K562 (cell line): ENCODE measurements around the gene EPHX1. TPM values are rescaled to one million over a fixed set of nuclear protein-coding genes. Genes with fewer than 3 reads are reported as not detected.

Experiments used
- ARNT ChIP-seq, 2 experiments: fragments of 450-650 bp; IDR thresholded peaks; 2 replicates each; pipeline ENCODE4 v1.6.1; 2016; ENCODE audit warnings: mild to moderate bottlenecking in 1 of 2
- ATF6 ChIP-seq: sonication (generic); formaldehyde crosslinking; IDR thresholded peaks from 2 replicates; pipeline ENCODE4 v1.4.0; 2020; ENCODE audit warnings: mild to moderate bottlenecking, missing genetic modification reagents
- ELF4 ChIP-seq: fragments of 450-650 bp; formaldehyde crosslinking; IDR thresholded peaks from 2 replicates; pipeline ENCODE4 v1.4.0; 2022; ENCODE audit warnings: missing genetic modification characterization
- FOS ChIP-seq: IDR thresholded peaks from 3 replicates; pipeline ENCODE4 v1.6.1; 2011; ENCODE audit not compliant: insufficient read length; ENCODE audit errors: extremely low read depth
- RBBP5 ChIP-seq: fragments of 200-600 bp; sonication (generic); IDR thresholded peaks from 2 replicates; pipeline ENCODE4 v1.6.1; 2012; ENCODE audit warnings: borderline replicate concordance, mild to moderate bottlenecking, low read length, control low read depth, inconsistent platforms; ENCODE audit not compliant: insufficient read depth, poor library complexity, severe bottlenecking
- RBM15 ChIP-seq: fragments of 200-400 bp; formaldehyde crosslinking; IDR thresholded peaks from 2 replicates; pipeline ENCODE4 v1.6.1; 2018; ENCODE audit warnings: mild to moderate bottlenecking, low read length, moderate library complexity; ENCODE audit not compliant: insufficient read depth
- SMARCC2 ChIP-seq: fragments of 450-650 bp; IDR thresholded peaks from 2 replicates; pipeline ENCODE4 v1.6.1; 2017; ENCODE audit warnings: antibody characterized with exemption, moderate library complexity, mild to moderate bottlenecking, low read depth
- SMARCE1 ChIP-seq: fragments of 450-650 bp; IDR thresholded peaks from 2 replicates; pipeline ENCODE4 v1.7.1; 2016; ENCODE audit warnings: mild to moderate bottlenecking
- SRSF3 ChIP-seq: fragments of 200-400 bp; formaldehyde crosslinking; IDR thresholded peaks from 2 replicates; pipeline ENCODE4 v1.6.1; 2016; ENCODE audit warnings: mild to moderate bottlenecking, low read length, moderate library complexity; ENCODE audit not compliant: insufficient read depth
- TRIM28 ChIP-seq: fragments of 450-650 bp; IDR thresholded peaks from 2 replicates; pipeline ENCODE4 v1.6.1; 2017
- ZNF23 ChIP-seq: fragments of 250-450 bp; sonication (Bioruptor Pico); IDR thresholded peaks from 2 replicates; pipeline ENCODE4 v1.4.0; 2020; ENCODE audit warnings: mild to moderate bottlenecking
- ZNF239 ChIP-seq: fragments of 250-450 bp; sonication (Bioruptor Pico); IDR thresholded peaks from 2 replicates; pipeline ENCODE4 v1.4.0; 2020; ENCODE audit warnings: mild to moderate bottlenecking
- ZNF274 ChIP-seq: IDR thresholded peaks from 2 replicates; pipeline ENCODE4 v1.6.1; 2011; ENCODE audit warnings: low read depth, mild to moderate bottlenecking, low read length, moderate library complexity, borderline replicate concordance
- ZNF717 ChIP-seq: fragments of 250-450 bp; sonication (Bioruptor Pico); IDR thresholded peaks from 2 replicates; pipeline ENCODE4 v1.5.0; 2021
- polyA plus RNA-seq, 8 experiments: library from polyadenylated mRNA; depleted of rRNA in 4 of 8; stranded (reverse) in 5 of 8; unstranded in 3 of 8; fragments of >200 nt; fragmentation: Nextera tagmentation in 2 of 8; fragmentation: Illumina TruSeq in 1 of 8; extraction: Ambion mirVana in 2 of 8; extraction: Trizol in 1 of 8; gene quantifications; 2 replicates each; pipeline versions ENCODE4 v1.2.1 to v1.2.3, GENCODE V29; 2011 to 2014; ENCODE audit warnings: inconsistent platforms in 1 of 8, missing spikeins in 1 of 8
- total RNA-seq, 7 experiments: library from RNA; depleted of rRNA in 6 of 7; stranded (reverse); fragments of >200 nt in 6 of 7; fragmentation: Illumina TruSeq in 2 of 7; extraction: Trizol in 2 of 7; gene quantifications; 2 replicates each; pipeline versions ENCODE4 v1.2.1 to v1.2.3, GENCODE V29; 2011 to 2021; ENCODE audit warnings: low replicate concordance in 1 of 7
- TF ChIP-seq, protein P1 (sequence below): fragments of 200-600 bp; sonication (generic); IDR thresholded peaks from one replicate; pipeline ENCODE4 v1.6.1; 2012; ENCODE audit warnings: mild to moderate bottlenecking, low read depth, low read length, inconsistent platforms

The EPHX1 gene
- total and polyA plus RNA-seq, 9 of the 15 experiments (the other 6 are each of a cell fraction or from before 2014, with no cell fraction given), result 0.21 to 27.0 (median 6.7) TPM

DNA sequence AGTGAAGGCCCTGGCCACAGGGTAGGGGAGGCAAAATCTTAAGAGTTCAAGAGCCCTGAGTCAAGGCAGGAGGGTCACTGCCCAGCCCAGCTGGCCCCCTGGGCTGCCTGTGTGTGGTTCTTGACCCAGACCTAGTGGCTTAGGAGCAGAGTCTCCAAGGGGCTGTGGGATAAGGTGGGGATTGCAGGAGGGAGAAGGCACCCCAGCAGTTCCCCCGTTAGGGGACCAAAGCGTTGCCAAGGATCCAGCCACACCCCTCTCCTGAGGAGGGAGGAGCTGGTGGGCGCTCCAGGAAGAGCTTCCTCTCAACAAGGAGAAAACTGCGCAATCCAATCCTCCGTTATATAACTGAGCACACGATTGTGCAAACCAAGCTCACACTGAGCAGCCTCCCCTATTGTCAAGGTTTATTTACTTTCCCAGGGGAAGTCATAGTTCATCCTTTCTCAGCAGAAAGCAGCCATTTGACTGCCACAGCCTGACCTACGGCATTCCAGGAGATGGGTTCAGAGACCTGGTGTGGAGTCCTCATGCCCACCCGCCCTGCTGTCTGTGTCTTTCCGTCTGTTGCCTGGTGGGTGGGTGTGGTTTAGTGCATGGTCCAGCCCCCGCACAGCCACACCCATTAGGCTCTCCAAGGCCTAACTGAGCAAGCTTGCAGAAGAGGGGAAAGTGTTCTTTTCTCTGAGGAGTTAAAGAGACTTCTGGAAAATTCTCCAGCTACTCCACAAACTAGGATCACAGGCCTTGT lies 3.5 kb downstream of the EPHX1 start (continued):
- TF ChIP-seq RBM15 (no peak), SMARCC2 (no peak), ATF6 (CRISPR knock-in tag) (no peak), ZNF23 (CRISPR knock-in tag) (no peak), ZNF274 (no peak), ELF4 (CRISPR knock-in tag) (no peak), FOS (no peak), TRIM28 (0 out of 2 replicates have a peak, but pooled peaks have one; percentile 18), SMARCE1 (peak; percentile 38; the same call in 1 of the 2 replicates), ARNT (IDR thresholded peaks at IDR 0.05) (no peak), ZNF717 (no peak), SRSF3 (no peak), ZNF239 (CRISPR knock-in tag) (no peak), RBBP5 (no peak)
- TF ChIP-seq, protein P1, sequence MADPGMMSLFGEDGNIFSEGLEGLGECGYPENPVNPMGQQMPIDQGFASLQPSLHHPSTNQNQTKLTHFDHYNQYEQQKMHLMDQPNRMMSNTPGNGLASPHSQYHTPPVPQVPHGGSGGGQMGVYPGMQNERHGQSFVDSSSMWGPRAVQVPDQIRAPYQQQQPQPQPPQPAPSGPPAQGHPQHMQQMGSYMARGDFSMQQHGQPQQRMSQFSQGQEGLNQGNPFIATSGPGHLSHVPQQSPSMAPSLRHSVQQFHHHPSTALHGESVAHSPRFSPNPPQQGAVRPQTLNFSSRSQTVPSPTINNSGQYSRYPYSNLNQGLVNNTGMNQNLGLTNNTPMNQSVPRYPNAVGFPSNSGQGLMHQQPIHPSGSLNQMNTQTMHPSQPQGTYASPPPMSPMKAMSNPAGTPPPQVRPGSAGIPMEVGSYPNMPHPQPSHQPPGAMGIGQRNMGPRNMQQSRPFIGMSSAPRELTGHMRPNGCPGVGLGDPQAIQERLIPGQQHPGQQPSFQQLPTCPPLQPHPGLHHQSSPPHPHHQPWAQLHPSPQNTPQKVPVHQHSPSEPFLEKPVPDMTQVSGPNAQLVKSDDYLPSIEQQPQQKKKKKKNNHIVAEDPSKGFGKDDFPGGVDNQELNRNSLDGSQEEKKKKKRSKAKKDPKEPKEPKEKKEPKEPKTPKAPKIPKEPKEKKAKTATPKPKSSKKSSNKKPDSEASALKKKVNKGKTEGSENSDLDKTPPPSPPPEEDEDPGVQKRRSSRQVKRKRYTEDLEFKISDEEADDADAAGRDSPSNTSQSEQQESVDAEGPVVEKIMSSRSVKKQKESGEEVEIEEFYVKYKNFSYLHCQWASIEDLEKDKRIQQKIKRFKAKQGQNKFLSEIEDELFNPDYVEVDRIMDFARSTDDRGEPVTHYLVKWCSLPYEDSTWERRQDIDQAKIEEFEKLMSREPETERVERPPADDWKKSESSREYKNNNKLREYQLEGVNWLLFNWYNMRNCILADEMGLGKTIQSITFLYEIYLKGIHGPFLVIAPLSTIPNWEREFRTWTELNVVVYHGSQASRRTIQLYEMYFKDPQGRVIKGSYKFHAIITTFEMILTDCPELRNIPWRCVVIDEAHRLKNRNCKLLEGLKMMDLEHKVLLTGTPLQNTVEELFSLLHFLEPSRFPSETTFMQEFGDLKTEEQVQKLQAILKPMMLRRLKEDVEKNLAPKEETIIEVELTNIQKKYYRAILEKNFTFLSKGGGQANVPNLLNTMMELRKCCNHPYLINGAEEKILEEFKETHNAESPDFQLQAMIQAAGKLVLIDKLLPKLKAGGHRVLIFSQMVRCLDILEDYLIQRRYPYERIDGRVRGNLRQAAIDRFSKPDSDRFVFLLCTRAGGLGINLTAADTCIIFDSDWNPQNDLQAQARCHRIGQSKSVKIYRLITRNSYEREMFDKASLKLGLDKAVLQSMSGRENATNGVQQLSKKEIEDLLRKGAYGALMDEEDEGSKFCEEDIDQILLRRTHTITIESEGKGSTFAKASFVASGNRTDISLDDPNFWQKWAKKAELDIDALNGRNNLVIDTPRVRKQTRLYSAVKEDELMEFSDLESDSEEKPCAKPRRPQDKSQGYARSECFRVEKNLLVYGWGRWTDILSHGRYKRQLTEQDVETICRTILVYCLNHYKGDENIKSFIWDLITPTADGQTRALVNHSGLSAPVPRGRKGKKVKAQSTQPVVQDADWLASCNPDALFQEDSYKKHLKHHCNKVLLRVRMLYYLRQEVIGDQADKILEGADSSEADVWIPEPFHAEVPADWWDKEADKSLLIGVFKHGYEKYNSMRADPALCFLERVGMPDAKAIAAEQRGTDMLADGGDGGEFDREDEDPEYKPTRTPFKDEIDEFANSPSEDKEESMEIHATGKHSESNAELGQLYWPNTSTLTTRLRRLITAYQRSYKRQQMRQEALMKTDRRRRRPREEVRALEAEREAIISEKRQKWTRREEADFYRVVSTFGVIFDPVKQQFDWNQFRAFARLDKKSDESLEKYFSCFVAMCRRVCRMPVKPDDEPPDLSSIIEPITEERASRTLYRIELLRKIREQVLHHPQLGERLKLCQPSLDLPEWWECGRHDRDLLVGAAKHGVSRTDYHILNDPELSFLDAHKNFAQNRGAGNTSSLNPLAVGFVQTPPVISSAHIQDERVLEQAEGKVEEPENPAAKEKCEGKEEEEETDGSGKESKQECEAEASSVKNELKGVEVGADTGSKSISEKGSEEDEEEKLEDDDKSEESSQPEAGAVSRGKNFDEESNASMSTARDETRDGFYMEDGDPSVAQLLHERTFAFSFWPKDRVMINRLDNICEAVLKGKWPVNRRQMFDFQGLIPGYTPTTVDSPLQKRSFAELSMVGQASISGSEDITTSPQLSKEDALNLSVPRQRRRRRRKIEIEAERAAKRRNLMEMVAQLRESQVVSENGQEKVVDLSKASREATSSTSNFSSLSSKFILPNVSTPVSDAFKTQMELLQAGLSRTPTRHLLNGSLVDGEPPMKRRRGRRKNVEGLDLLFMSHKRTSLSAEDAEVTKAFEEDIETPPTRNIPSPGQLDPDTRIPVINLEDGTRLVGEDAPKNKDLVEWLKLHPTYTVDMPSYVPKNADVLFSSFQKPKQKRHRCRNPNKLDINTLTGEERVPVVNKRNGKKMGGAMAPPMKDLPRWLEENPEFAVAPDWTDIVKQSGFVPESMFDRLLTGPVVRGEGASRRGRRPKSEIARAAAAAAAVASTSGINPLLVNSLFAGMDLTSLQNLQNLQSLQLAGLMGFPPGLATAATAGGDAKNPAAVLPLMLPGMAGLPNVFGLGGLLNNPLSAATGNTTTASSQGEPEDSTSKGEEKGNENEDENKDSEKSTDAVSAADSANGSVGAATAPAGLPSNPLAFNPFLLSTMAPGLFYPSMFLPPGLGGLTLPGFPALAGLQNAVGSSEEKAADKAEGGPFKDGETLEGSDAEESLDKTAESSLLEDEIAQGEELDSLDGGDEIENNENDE, result no peak
